ENCODE data around the gene ARHGEF19. TPM values are rescaled to one million over a fixed set of nuclear protein-coding genes. Genes with fewer than 3 reads are reported as not detected.
A peak's percentile ranks its signal among the peaks of the same experiment; 100 is the strongest.

The ARHGEF19 gene
- total and polyA plus RNA-seq, 8 donors, result 3.5 to 20.1 (median 9.5) TPM

DNA sequence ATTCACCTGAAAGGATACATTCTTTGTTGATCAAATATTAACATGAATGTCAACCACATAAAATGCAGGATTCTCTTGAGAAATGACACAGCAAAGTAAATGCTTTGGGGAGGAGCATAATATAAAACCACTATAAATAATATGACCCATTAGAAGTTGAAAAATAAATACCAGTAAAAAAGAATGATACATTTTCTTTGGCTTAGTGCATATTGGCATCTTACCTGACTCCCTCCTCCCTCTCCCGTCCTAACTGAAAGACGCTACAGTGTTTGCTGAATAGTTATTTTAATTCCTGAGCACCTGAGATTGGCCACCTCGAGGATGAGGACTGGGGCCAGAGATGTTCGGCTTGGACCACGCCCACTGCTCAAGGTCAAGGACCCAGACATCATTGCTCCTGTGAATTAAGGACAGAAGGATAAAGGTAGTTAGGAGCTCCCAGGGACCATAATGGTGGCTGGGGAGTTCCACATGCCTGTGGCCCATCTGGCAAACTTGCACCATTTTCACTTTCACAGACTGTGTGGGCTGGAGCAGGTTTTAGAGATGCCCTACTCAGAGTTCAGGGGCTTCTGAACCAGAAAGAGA lies 41.0 kb upstream of the ARHGEF19 start:
- peak in 1 of 2 donors; percentile 11 for DNase-seq
- H3K27ac ChIP-seq, result peak overlapping the region in 1 of 5 donors; percentile 39
- H3K4me3 ChIP-seq, result no peak overlapping the region
- no peaks in the 10 kb centered on the region for H3K27me3 ChIP-seq
- TF ChIP-seq CTCF (IDR thresholded peaks at IDR 0.05) (no peak), EP300 (IDR thresholded peaks at IDR 0.05) (no peak), POLR2A (IDR thresholded peaks at IDR 0.05) (no peak), POLR2AphosphoS5 (IDR thresholded peaks at IDR 0.05) (no peak)
- intact Hi-C loops (cut with DNase I; ENCODE audit: low total_unique reads), result loop anchor here (10.0 kb wide), 1 partner anchor 91 kb away; no protein-coding TSS in a partner anchor
- peaks cover 27 to 40% (median 34%) of the 10 kb centered on the region in 4 donors for H3K4me1 ChIP-seq
- H3K36me3 ChIP-seq, result peaks cover 29 to 61% (median 59%) of the 10 kb centered on the region in 4 donors
- WGBS, 5 donors, result 70 to 83% (median 76%) methylated on average over 5 of the region's 5 CpGs
- no peaks in the 10 kb centered on the region for H3K9me3 ChIP-seq

GRCh38 chr1:16252912-16253311 lies 40.5 kb upstream of the ARHGEF19 start:
- no peak for TF ChIP-seq EP300 (IDR thresholded peaks at IDR 0.05)
- TF ChIP-seq CTCF (IDR thresholded peaks at IDR 0.05), result no peak
- no peak for TF ChIP-seq POLR2A (IDR thresholded peaks at IDR 0.05)
- intact Hi-C loops (cut with DNase I; ENCODE audit: low total_unique reads), result loop anchor here (10.0 kb wide), 1 partner anchor 92 kb away; no protein-coding TSS in a partner anchor
- WGBS, 5 donors, result 89 to 98% (median 95%) methylated on average over 2 of the region's 2 CpGs
- no peaks in the 10 kb centered on the region for H3K9me3 ChIP-seq
- no peak for DNase-seq
- H3K4me3 ChIP-seq, result no peak overlapping the region
- peaks cover 29 to 61% (median 59%) of the 10 kb centered on the region in 4 donors for H3K36me3 ChIP-seq
- H3K27me3 ChIP-seq, result no peaks in the 10 kb centered on the region
- H3K27ac ChIP-seq, result no peak overlapping the region
- H3K4me1 ChIP-seq, result peaks cover 32 to 45% (median 39%) of the 10 kb centered on the region in 4 donors

GRCh38 chr1:16251381-16251780 lies 38.9 kb upstream of the ARHGEF19 start:
- no peak overlapping the region for H3K4me3 ChIP-seq
- 67 to 76% (median 73%) methylated on average over 10 of the region's 10 CpGs for WGBS, 5 donors
- no peaks in the 10 kb centered on the region for H3K9me3 ChIP-seq
- no peaks in the 10 kb centered on the region for H3K27me3 ChIP-seq
- intact Hi-C loops (cut with DNase I; ENCODE audit: low total_unique reads), result loop anchor here (10.0 kb wide), 1 partner anchor 93 kb away; no protein-coding TSS in a partner anchor
- H3K4me1 ChIP-seq, result peaks cover 41 to 60% (median 50%) of the 10 kb centered on the region in 4 donors
- DNase-seq, result no peak
- TF ChIP-seq EP300 (IDR thresholded peaks at IDR 0.05) (no peak), POLR2A (IDR thresholded peaks at IDR 0.05) (no peak)
- peak overlapping the region in 4 of 5 donors; percentile 73 to 86 (median 80) for H3K27ac ChIP-seq
- H3K36me3 ChIP-seq, result peaks cover 33 to 66% (median 64%) of the 10 kb centered on the region in 4 donors

GRCh38 chr1:16250524-16251251 lies 38.2 kb upstream of the ARHGEF19 start:
- H3K27ac ChIP-seq, result peak overlapping the region in 4 of 5 donors; percentile 73 to 86 (median 80)
- H3K9me3 ChIP-seq, result no peaks in the 10 kb centered on the region
- intact Hi-C loops (cut with DNase I; ENCODE audit: low total_unique reads), result loop anchor here (10.0 kb wide), 1 partner anchor 94 kb away; no protein-coding TSS in a partner anchor
- WGBS, 5 donors, result 70 to 78% (median 74%) methylated on average over 13 to 15 of the region's 15 CpGs
- TF ChIP-seq POLR2A (IDR thresholded peaks at IDR 0.05) (no peak), POLR2AphosphoS5 (IDR thresholded peaks at IDR 0.05) (peak in 1 of 3 donors; percentile 13), EP300 (IDR thresholded peaks at IDR 0.05) (no peak)
- no peak for DNase-seq
- no peaks in the 10 kb centered on the region for H3K27me3 ChIP-seq
- peaks cover 41 to 62% (median 50%) of the 10 kb centered on the region in 4 donors for H3K4me1 ChIP-seq
- H3K36me3 ChIP-seq, result peaks cover 26 to 60% (median 60%) of the 10 kb centered on the region in 4 donors
- H3K4me3 ChIP-seq, result no peak overlapping the region

DNA sequence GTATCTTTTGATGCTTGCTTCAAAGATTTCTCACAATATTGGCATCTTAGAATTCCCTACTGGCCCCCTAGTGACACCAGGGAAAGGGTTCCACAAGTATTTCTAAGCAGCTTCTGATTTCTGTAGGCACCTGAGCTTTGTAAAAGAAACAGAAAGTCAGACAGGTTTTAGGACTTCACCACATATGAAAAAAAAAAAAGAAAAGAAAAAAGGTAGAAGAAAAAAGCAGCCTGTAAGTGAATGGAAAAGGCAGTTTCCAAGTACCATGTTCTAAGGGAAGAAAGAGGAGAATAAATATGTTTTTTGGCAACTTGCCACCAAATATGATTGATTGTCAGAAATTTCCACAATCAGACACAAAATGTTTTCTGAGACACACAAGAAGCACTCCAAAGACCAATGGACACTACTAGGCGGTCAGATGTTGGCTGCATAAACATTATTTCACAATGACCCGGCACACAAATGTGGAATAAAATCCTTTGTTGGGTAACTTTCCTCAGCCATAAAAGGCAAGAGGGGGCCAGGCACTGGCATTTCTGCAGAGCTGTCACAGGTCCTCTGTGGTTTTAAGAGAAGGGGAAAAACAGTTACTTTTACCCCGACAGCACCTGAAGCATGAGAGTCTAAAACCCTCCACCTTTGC lies 37.3 kb upstream of the ARHGEF19 start:
- intact Hi-C loops (cut with DNase I; ENCODE audit: low total_unique reads), result loop anchor here (10.0 kb wide), 1 partner anchor 95 kb away; no protein-coding TSS in a partner anchor

More for the DNA sequence above, 37.3 kb upstream of the ARHGEF19 start:
- Histone ChIP-seq H3K4me3 (no peak overlapping the region), H3K9me3 (no peaks in the 10 kb centered on the region), H3K4me1 (peaks cover 41 to 68% (median 50%) of the 10 kb centered on the region in 4 donors), H3K36me3 (peaks cover 17 to 56% (median 50%) of the 10 kb centered on the region in 4 donors), H3K27me3 (no peaks in the 10 kb centered on the region), H3K27ac (peak overlapping the region; percentile 11 to 86 (median 75))
- peak; percentile 60 to 88 (median 78) for TF ChIP-seq POLR2AphosphoS5 (IDR thresholded peaks at IDR 0.05)
- no peak for TF ChIP-seq EP300 (IDR thresholded peaks at IDR 0.05)
- WGBS, 5 donors, result 24 to 43% (median 33%) methylated on average over 3 of the region's 3 CpGs
- peak in 1 of 2 donors; percentile 53 for DNase-seq

Data from stomach (tissue), 9 donors.